ENCODE data around the gene POTEI. TPM values are rescaled to one million over a fixed set of nuclear protein-coding genes. Genes with fewer than 3 reads are reported as not detected.
"Not testable (repeated sequence)": the region's sequence is repeated elsewhere in the genome, so short reads cannot be mapped to it uniquely, and the experiment has no call there.

Gene POTEI
- total and polyA plus RNA-seq, 8 donors, result 0.08 to 0.30 (median 0.15) TPM

- DNase-seq, result peak in 2 of 6 donors; percentile 29 to 32
- ATAC-seq, FAIRE-seq: not testable (repeated sequence)
These were observed 55.0 kb downstream of the POTEI start for GRCh38 chr2:130453955-130454711.

GRCh38 chr2:130452897-130453296, 56.2 kb downstream of the POTEI start:
- peak in 2 of 6 donors; percentile 9 to 19 for DNase-seq
- H3K9me3 ChIP-seq; intact Hi-C loops (cut with DNase I); H3K4me1 ChIP-seq; H3K27ac ChIP-seq; FAIRE-seq; H3K4me3 ChIP-seq; ATAC-seq; H3K36me3 ChIP-seq; H3K27me3 ChIP-seq: not testable (repeated sequence)
- 71 to 82% methylated on average over 3 to 4 of the region's 5 CpGs for WGBS, 2 donors

More at GRCh38 chr2:130453955-130454711, 55.0 kb downstream of the POTEI start:
- H3K4me3 ChIP-seq; H3K27me3 ChIP-seq; intact Hi-C loops (cut with DNase I); H3K27ac ChIP-seq; H3K9me3 ChIP-seq; H3K36me3 ChIP-seq; H3K4me1 ChIP-seq: not testable (repeated sequence)
- 87 to 94% methylated on average over 12 to 13 of the region's 13 CpGs for WGBS, 2 donors

GRCh38 chr2:130451823-130452222, 57.3 kb downstream of the POTEI start:
- H3K4me1 ChIP-seq; H3K4me3 ChIP-seq; H3K27me3 ChIP-seq; FAIRE-seq; intact Hi-C loops (cut with DNase I); H3K9me3 ChIP-seq; H3K27ac ChIP-seq; H3K36me3 ChIP-seq; ATAC-seq: not testable (repeated sequence)
- peak in 2 of 6 donors; percentile 20 to 44 for DNase-seq
- WGBS, 2 donors, result 84 to 88% methylated on average over 9 to 10 of the region's 10 CpGs

DNA sequence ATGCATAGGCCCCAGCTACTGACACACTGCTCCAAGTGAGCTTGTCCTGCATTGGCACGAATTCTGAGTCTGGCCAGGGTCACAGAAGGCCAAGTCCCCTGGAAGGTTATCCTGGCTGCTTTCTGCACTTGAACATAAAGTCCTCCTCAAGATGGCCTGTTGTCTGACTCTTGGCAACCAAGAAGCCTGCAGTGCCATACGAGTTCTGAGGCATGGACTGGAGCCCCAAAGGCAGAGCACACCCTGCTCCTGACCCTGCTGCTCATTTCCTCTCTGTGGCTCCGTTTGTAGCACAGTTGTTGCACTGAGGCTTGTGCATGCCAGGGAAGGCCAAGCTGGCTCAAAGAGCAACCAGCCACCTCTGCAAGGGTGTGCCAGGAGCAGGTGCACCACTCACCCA, 57.9 kb downstream of the POTEI start:
- not testable (repeated sequence) for H3K27me3 ChIP-seq
- 44 to 45% methylated on average over 3 of the region's 3 CpGs for WGBS, 2 donors

GRCh38 chr2:130450366-130450765, 58.8 kb downstream of the POTEI start:
- DNase-seq, result peak in 2 of 6 donors; percentile 23 to 33
- H3K4me3 ChIP-seq; ATAC-seq; H3K27ac ChIP-seq; H3K27me3 ChIP-seq; intact Hi-C loops (cut with DNase I); H3K36me3 ChIP-seq; FAIRE-seq; H3K9me3 ChIP-seq; H3K4me1 ChIP-seq: not testable (repeated sequence)
- 84 to 85% methylated on average over 5 of the region's 7 CpGs for WGBS, 2 donors

More for the DNA sequence above, 57.9 kb downstream of the POTEI start:
- H3K4me1 ChIP-seq; H3K27ac ChIP-seq; H3K9me3 ChIP-seq; FAIRE-seq; intact Hi-C loops (cut with DNase I); ATAC-seq; H3K4me3 ChIP-seq; H3K36me3 ChIP-seq: not testable (repeated sequence)
- DNase-seq, result peak in 2 of 6 donors; percentile 5 to 25

DNA sequence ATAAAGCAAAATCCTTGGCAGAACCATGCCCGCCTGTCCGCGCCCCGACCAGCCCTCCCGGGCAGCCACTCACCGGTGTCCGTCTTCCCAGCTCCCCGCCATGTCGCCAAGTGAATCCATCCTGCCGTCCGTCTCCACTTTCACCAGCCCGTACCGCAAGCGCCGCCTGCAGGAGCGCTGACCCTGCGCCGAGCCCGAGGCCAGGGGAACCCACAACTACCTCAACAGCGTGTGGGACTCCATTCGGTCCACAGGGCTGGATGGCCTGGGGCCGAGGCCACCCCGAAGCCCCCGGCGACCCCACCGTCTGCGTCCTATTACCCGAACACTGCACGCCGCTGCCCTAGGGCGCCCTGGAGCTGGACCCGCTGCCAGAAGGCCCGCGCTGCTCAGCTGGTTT, 81.5 kb downstream of the POTEI start:
- ATAC-seq (peak; percentile 67 to 91 (median 79)), DNase-seq (peak; percentile 54 to 85 (median 68))
- intact Hi-C loops (cut with DNase I); H3K27me3 ChIP-seq; H3K36me3 ChIP-seq; H3K27ac ChIP-seq; H3K4me1 ChIP-seq; H3K9me3 ChIP-seq; FAIRE-seq: not testable (repeated sequence)
- peak in 1 of 4 donors; percentile 11 for TF ChIP-seq CTCF (IDR thresholded peaks at IDR 0.05)
- 1 to 3% methylated on average over 28 to 34 of the region's 34 CpGs for WGBS, 2 donors
- peak overlapping the region; percentile 19 to 47 (median 37) for H3K4me3 ChIP-seq

DNA sequence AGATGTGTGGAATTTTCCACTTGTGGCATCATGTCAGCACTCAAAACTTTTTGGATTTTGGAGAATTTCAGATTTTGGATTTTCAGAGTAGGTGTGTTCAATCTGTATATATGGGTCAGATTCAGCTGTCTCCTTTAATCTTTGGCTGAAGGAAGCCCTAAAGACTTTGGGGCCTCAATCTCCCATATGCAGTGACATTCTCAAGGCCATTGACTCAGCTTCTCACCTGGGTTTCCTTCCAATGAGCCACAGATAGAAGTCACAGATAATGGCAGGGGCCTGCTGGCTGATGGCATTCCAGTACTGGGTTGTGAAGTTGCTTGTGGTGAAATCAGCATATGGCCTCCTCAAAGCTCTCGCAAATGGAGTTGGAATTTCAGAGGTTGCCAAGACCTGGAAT, 90.3 kb downstream of the POTEI start:
- H3K4me3 ChIP-seq; intact Hi-C loops (cut with DNase I); H3K4me1 ChIP-seq; H3K27ac ChIP-seq; H3K36me3 ChIP-seq; ATAC-seq; FAIRE-seq; DNase-seq; H3K27me3 ChIP-seq; H3K9me3 ChIP-seq: not testable (repeated sequence)
- WGBS, 2 donors, result 93 to 97% methylated on average over 1 of the region's 1 CpG

DNA sequence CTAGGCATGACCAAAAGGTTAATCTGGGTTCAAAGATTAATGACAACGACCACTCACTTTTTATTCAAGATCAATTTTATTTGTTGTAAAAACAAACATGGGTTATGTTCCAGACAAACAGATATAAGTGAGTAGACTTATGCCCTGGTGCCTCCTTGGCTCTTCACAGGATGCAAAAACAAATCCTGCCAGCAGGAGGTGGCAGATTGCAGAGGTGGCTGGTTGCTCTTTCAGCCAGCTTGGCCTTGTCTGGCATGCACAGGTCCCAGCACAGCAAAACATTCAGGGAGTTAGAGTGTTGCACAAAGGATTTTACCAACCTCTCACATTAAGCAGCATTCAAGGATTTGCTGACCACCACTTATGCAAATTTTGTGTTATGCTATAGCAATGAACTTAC, 92.4 kb downstream of the POTEI start:
- FAIRE-seq; H3K4me1 ChIP-seq; intact Hi-C loops (cut with DNase I); H3K36me3 ChIP-seq; H3K4me3 ChIP-seq; H3K27me3 ChIP-seq; ATAC-seq; H3K27ac ChIP-seq; H3K9me3 ChIP-seq: not testable (repeated sequence)
- DNase-seq, result peak in 3 of 6 donors; percentile 26 to 52 (median 28)
- 38 to 50% methylated on average over 1 of the region's 1 CpG for WGBS, 2 donors

Other genes starting within 250 kb of the POTEI start
- 10 to 100 TPM; 46.8 to 75.7 (median 54.7) TPM for gene IMP4, start 166.4 kb downstream of the POTEI start, total RNA-seq
- gene IMP4, start 166.4 kb downstream of the POTEI start, polyA plus RNA-seq, result 10 to 100 TPM; 83.6 to 84.7 TPM
- gene PTPN18, start 153.3 kb downstream of the POTEI start, total RNA-seq, result 10 to 100 TPM; 37.0 to 60.8 (median 40.9) TPM
- gene PTPN18, start 153.3 kb downstream of the POTEI start, polyA plus RNA-seq, result 10 to 100 TPM; 65.7 to 87.0 TPM
- gene CFC1B, start 11.9 kb upstream of the POTEI start, total RNA-seq, result under 1 TPM in 1 of 6 donors, not detected in 5; 0.55 TPM
- gene CFC1B, start 11.9 kb upstream of the POTEI start, polyA plus RNA-seq, result 1 to 10 TPM; 1.7 to 3.1 TPM
- 10 to 100 TPM in 3 of 6 donors, 1 to 10 TPM in 3; 3.0 to 64.6 (median 10.5) TPM for gene CFC1, start 90.2 kb upstream of the POTEI start, total RNA-seq
- gene CFC1, start 90.2 kb upstream of the POTEI start, polyA plus RNA-seq, result 100 to 1,000 TPM; 207 to 385 TPM
- under 1 TPM in 2 of 6 donors, not detected in 4; 0.06 TPM for gene POTEJ, start 102.1 kb upstream of the POTEI start, total RNA-seq
- gene POTEJ, start 102.1 kb upstream of the POTEI start, polyA plus RNA-seq, result under 1 TPM; 0.07 to 0.19 TPM
- gene GPR148, start 219.7 kb upstream of the POTEI start, total RNA-seq, result under 1 TPM; 0.14 to 0.52 (median 0.22) TPM
- gene GPR148, start 219.7 kb upstream of the POTEI start, polyA plus RNA-seq, result 1 to 10 TPM in 1 of 2 donors, under 1 TPM in 1; 0.61 to 1.2 TPM
- 1 to 10 TPM in 1 of 6 donors, under 1 TPM in 5; 0.25 to 1.6 (median 0.51) TPM for gene AMER3, start 246.2 kb upstream of the POTEI start, total RNA-seq
- 1 to 10 TPM in 1 of 2 donors, under 1 TPM in 1; 0.99 to 2.1 TPM for gene AMER3, start 246.2 kb upstream of the POTEI start, polyA plus RNA-seq

All from pancreas (tissue), 10 donors.